NOMO-1 treated with dmso at 0.1 percent for 144 hours (cell line): ENCODE measurements around the gene JADE3.

Experiments
- DNase-seq: peaks from one replicate; lab custom pipeline; 2025; ENCODE audit not compliant: unreplicated experiment; lab: John Stamatoyannopoulos, UW

The JADE3 gene

DNA sequence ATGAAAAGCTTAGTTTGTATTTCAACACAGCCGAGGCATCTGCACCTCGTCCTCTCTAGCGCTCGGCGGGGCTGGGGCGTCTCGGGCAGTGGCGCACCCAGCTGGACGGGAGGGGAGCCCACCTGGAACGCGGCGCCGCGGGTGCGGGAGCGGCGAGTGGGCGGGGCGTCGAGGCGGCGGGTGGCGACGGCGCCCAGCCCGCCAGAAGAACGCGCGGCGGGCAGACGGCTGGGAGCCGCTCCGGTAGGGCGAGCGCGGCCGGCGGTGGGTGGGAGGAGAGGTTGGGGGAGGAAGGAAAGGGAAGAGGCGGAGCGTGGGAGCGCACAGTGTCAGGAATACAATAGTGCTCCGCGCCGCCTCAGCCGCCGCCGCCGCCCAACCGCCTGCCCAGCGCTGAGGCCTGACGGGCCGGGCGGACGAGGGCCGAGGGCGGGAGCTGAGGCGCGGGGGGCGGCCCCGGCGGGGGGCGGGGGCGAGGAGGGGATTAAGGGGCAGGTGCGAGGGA lies at the start of gene JADE3:
TSS of gene JADE3 (plus strand) at position 324 of the 505 bp plus-strand sequence. CDS start 72,474 bp downstream, outside the sequence.
- DNase-seq, result peak; percentile 32

DNA sequence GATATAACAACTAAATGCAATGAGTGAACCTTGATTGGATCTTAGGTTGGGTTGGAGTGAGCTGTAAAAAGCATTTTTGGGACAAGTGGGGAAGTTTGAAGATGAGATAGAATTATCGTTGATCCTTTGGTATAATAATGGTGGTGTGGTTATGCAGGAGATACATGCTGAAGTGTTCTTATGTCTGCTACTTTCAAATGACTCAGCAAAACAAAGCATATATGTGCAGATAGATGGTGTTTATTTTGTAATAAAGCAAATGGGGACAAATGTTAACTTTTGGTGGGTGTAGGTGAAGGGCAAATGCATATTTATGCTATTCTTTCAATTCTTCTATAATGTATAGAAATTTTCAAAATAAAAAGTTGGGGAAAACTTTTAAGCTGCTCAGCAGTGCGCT lies 49.1 kb upstream of the JADE3 start:
- no peak for DNase-seq

DNA sequence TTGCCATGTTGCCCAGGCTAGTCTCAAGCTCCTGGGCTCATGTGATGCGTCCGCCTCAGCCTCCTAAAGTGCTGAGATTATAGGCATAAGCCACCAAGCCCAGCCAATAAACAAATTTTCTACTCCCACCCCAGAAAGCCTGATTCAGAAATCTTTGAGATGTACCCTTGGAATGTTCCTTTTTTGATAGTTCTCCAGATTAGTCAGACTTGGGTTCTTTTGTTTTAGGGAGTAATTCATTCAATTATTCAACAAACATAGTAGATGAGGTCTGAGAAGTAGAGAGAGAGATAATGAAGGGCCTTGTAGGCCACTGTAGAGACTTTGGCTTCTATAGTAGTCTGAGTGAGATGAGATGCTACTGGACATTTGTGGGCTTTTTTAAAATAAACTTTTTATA lies 47.6 kb upstream of the JADE3 start:
- DNase-seq, result no peak

DNA sequence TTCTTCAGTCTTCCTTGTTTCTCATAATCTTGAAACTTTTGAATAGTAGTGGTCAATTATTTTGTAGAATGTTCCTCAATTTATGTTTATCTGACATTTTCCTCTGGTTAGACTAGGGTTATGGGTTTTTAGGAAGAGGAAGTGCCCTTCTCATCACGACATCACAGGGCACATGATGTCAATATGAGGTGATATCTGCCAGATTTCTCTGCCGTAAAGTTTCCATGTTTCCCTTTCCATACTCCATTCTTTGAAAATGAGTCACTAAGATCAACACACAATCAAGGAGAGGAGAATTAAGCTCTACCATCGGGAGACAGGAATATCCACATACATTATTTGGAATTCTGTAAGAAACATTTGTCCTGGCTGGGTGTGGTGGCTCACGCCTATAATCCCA lies 46.9 kb upstream of the JADE3 start:
- no peak for DNase-seq

DNA sequence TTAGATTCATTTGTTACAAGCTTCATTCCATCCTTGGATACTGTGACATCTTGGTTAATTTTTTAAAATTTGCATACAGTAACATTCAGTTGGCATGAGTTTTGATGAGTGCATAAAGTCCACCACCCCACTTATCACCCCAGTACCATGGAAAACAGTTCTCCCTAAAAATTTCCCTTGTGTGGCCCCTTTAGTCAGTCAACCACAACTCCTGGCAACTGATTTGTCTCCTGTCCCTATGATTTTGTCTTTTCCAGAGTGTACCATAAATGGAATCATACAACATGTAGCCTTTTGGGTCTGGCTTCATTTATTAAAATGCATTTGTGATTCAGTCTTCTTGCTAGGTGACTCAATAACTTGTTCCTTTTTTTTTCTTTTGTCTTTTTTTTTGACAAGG lies 45.5 kb upstream of the JADE3 start:
- no peak for DNase-seq

DNA sequence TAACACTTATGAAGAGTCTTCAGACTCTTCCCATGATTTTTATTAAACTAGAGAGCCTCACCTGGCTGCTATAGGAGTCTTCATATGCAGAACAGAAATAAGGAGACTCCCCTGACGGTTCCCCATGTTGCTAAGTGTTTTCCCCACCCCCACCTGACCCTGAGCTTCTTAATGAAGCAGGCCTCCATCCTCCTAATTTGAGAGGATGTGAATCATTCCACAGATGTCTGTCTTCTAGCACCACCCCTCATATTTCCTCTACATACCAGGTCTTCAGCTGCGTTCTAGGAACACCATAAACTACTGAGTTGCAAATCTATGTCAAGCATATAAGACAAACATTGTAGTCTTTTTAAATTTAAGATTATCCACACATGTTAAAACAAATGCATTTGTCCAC lies 38.5 kb upstream of the JADE3 start:
- DNase-seq, result no peak

DNA sequence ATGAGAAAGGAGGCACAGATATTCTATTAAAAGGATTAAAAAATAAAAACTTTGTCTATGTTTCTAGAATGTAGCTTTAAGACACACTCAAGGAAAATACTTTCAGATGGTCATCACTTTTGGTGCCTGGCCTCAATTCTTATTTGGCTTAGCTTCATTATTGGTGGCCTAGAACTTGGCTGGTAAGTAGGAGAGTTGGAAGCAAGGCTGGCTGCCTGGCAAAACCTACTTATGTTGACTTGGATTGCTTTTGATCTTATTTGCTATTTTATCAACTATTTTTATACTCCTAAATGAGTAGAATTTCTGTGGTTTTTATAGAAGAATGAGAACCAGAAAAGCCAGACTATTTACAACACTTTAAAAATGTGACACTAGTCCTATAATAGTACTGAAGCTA lies 35.3 kb upstream of the JADE3 start:
- DNase-seq, result no peak

DNA sequence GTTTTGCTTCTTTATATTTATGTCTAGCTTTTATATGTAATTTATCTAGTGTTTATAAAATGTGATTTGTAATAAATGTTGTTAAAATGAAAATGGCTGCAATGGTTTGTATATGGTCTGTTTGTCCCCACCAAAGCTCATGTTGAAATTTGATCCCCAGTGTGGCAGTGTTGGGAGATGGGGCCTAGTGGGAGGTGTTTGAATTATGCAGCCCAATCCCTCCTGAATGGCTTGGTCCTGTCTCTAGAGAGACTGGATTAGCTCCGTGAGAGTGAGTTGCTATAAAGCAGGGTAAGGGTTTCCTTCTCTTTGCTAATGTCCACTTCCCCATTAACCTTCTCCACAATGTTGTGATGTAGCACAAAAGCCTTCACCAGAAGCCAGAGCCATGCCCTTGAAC lies 30.0 kb upstream of the JADE3 start:
- DNase-seq, result no peak

DNA sequence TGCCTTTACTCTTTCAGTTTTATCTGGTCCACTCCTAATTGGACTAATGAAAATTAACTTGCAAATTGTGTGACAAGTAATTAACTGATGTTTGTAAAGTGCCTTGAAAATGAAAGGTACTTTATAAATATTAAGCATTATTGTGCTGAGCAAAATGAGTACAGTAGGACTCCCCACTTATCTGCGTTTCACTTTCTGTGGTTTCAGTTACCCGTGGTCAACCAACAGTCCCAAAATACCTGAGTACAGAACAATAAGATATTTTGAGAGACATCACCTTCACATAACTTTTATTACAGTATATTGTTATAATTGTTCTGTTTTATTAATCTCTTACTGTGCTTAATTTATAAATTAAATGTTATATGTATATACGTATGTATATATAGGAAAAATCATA lies 27.4 kb upstream of the JADE3 start:
- no peak for DNase-seq

DNA sequence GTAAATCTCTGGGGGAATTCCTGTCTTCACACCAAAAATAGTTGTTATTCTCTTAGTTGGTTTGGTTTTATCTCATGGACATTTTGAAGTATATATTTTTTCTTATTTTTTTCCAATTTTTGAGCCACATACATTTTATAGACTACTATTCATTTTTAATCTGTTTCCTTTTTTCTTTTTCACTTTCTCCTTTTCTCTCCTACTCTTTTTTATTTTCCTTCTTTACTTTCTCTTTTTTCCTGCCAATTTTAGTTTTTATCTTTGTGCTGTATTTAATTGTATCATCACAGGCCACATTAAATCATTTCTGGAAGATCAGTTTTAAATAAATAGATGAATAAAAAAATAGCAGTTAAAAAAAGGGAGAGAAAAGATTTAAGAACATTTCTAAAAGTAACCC lies 14.0 kb upstream of the JADE3 start:
- no peak for DNase-seq

DNA sequence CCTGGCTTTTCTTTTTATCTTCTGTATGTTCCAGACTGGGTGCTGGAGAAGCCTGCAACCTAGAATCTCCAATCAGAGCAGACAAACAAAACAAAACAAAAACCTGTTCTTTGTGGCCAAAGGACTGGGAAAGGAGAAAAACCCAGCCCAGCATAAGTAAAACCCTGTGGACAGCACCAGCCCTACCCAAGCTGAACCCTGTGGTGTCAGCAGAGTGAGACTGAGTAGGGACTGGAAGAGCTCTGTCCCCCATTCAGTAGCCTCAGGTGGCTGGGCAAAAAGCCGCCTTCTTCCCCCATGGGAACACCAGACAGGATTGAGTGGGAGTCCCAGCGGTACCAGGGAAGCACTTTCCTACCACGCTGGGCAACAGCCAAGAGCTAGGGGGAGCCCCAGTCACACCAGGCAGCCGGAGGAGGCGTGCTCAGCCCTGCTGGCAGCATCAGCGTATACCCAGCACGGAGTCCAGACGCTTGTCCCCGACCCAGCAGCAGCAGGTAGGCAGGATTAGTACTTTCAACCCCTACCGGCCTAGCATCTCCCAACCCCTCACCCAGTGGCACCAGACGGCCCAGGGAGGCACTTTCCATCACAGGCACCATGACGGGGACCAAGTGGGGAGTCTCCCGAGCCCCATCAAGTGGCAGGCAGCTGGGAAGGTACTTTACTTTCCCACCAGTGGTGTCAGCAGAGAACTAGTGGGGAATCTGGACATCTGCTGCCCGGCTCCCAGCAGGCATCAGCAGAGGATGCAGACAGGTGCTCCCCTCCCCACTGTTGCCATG lies 8.6 kb upstream of the JADE3 start:
- DNase-seq, result peak; percentile 11

DNA sequence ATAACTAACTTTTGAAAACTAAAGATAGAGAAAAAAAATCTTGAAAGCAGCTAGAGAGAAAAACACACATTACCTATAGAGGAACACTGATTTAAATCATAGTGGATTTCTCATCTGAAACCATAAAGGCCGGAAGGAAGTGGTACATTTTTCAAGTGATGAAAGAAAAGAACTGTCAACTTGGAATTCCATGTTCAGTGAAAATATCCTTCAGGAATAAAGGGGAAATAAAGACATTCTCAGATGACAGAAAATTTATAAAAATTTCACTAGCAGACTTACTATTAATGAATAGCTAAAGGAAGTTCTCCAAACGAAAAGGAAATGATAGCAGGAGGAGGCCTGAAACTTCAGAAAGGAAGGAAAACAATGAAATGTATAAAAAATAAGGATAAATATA lies 7.6 kb upstream of the JADE3 start:
- DNase-seq, result no peak

DNA sequence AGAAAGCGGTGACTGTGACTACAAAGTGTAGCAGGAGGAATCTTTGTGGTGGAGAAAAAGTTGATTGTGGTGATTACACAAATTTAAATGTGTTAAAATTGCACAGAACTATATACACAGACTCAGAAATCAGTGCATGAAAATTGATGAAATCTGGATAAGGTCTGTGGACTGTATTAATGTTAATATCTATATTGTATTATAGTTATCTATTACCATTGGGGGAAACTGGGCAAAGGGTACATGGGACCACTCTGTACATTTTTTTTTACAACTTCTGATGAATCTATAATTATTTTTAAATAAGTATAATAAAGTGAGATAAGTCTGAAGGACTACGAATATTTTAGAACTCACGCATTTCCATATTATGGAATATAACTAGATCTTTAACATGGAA lies 1.8 kb upstream of the JADE3 start:
- no peak for DNase-seq

DNA sequence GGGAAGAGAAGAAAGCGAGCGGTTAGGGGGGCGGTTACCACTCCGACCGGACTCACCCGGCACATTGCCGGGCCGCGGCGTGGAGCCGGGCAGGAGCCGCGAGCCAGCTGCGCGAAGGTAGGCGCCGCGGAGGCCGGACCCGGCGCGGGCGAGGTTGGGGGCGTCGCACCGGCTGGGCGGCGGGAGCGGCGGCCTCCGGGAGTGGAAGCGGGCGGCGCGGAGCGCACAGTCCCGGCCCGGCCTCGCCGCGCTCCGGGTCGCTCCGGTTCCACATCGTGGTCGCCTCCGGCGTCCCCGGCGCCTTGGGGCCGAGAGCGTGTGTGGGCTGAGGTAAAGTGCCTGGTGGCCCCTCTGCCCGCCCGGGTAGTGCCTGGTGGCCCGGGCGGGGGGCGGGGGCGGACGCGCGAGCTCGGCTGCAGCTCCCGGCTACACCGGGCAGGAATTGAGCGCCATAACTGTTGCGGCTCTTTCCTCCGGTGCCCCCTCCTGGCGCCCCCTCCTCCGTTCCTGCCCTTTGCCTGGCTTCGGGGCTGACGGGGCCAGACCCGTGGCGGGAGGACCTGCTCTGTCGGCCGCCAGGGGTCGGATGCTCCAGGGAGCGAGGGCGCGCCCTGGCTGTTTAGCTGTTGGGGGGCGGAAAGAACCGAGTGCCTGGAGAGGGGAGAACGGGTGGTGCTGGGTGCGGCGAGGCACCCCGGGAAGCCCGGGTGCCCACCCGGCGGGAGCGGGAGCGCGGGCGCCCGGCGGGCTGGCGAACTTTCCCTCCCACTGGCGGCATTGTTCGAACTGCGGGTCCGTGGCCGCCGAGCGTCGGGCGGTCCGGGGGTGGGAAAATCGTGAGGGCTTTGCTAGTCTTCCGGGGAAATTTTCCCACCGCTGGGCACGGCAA lies 626 bp downstream of the JADE3 start:
- peak; percentile 8 for DNase-seq

DNA sequence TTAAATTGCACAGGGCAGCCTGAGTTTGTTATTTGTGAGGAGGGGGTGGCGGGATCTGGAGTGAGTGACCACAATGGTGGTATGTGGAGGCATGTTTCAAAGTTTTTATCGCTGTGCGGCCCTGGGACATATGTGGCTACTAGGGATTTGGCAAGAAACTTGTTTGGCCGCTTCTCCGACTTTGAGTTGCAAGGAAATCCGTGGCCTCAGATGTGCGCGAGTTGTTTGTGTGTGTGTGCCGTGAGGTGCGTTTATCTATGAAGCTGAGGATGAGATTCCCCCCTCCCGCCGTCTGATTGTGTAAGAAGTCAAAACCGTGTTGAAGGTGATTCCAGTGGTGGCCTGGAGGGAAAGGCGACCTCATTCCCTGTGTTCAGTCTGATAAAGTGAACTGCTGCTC lies 1.4 kb downstream of the JADE3 start:
- DNase-seq, result peak; percentile 19

DNA sequence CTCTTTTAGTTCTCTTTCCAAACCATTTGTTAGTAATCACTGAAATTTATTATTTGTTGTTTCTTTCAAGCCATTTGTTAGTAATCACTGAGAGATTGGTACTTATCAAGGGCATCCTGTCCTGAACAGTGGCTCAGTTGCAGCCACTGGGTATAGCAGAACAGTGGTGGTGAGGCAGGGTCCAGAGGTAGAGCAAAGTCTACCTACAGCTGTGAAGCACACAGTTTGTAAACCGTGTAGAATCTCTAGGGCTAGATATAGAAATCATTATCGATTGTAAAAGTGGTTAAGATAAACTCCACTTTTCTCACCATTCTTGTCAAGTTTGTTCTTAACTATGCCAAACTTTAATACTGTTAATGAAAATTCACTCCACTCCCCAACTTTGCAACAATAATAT lies 4.1 kb downstream of the JADE3 start:
- no peak for DNase-seq

DNA sequence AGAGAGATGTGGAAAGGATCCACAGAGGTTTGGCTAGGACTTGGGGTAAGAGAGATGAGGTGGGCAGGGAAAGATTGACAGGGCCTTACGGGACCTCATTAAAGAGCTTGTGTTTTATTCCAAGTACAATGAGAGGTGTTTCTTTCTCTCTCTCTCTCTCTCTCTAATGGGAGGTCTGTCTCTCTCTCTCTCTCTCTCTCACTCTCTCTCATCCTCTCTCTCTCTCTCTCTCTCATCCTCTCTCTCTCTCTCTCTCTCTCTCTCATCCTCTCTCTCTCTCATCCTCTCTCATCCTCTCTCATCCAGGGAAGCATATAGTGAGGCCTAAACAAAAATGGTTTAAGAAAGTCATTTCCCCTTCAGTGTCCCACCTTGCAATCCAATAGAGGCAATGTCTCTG lies 5.4 kb downstream of the JADE3 start:
- no peak for DNase-seq

DNA sequence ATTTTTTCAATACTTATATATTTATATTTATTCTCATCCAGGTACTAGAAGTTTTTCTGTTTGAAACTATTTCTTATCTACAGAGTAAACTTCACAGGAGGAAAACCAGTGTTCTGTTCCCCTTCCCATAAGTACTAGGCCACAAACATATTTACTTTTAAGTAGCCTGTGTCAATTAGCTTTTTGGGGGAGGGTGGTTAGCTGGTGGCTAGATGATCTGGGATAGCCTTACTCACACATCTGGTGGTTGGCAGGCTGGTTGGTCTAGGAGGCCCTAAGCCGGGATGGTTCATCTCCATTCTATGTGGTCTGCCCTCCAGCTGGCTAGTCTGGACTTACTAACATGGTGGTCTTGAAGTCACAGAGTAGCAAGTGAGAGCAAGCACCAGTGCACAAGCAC lies 6.2 kb downstream of the JADE3 start:
- DNase-seq, result no peak

DNA sequence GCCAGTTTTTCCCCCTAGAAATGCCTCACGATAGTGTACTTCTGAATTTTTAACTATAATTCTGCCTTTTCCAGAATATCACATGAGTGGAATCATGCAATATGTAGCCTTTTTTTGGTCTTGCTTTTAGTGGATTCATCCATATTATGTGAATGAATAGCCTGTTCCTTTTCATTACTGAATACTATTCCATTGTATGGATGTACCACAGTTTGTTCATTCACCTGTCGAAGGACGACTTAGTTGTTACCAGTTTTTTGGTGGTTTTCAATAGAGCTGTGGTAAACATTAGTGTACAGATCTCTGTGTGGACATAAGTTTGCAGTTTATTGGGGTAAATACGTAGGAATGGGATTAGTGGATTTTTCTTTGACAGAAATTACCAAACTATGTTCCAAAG lies 8.0 kb downstream of the JADE3 start:
- DNase-seq, result no peak

DNA sequence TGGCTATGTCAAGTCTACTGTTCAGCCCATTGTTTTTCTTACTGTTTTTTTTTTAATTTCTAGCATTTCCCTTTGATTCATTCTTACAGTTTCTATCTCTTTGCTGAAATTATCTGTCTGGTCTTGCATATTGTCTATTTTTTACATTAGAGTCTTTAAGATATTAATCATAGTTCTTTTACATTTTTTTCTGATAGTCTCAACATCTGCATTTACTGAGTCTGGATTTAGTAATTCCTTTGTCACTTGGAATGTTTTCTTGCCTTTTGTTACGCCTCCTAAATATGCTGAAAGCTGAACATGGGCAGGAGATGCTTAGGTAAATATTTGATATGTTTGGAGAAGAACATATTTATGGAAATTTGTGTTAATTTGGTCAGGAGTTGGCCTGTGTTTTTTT lies 10.4 kb downstream of the JADE3 start:
- no peak for DNase-seq

DNA sequence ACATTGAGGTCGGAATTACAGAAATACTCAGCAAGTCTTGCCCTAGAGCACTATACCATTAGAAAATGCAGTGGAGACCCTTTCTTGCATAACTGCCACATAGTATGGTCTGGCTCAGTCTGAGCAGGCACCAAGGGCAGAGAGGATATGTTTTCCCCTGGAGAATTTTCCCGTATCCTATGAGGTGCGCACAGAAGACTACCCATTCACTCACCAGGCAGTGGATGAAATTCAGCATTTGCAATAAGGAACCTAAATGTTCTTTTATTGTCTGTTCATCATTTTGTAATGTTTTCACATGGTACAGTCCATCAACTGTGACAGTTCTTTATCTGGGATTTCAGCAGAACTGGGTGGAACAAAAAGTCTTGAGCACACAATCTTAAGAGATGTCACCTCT lies 15.5 kb downstream of the JADE3 start:
- no peak for DNase-seq
